Activated B cell treated with CpG ODN at 0.5 μM for 24 hours (primary cell): ENCODE measurements around the gene PLK3. TPM values are rescaled to one million over a fixed set of nuclear protein-coding genes. Genes with fewer than 3 reads are reported as not detected.
"Not testable (repeated sequence)": the region's sequence is repeated elsewhere in the genome, so short reads cannot be mapped to it uniquely, and the experiment has no call there.

Source experiments
- ATAC-seq: fragments of 200-7000 bp; cut with Tn5 transposase; one replicate; pipeline ENCODE4 v1.10.0; 2021; ENCODE audit warnings: low read depth, mild to moderate bottlenecking, moderate library complexity
- CTCF ChIA-PET: fragments of 350-600 bp; sonication (Branson Sonifier 250); formaldehyde crosslinking; loops from one replicate; lab custom pipeline; 2021; ENCODE audit warnings: antibody characterized with exemption; lab: Charles Lee
- POLR2A ChIA-PET: fragments of 350-600 bp; sonication (Branson Sonifier 250); formaldehyde crosslinking; loops from one replicate; lab custom pipeline; 2021; ENCODE audit warnings: antibody characterized with exemption; lab: Charles Lee
- DNase-seq: peaks from one replicate; pipeline ENCODE4 v3.0.0; 2022
- H3K27ac Mint-ChIP-seq: one replicate; pipeline ENCODE4 v1.8.0; 2020; ENCODE audit warnings: mixed read lengths
- H3K27me3 Mint-ChIP-seq: one replicate; pipeline ENCODE4 v1.8.0; 2021; ENCODE audit warnings: mixed read lengths
- H3K36me3 Mint-ChIP-seq: one replicate; pipeline ENCODE4 v1.8.0; 2021; ENCODE audit warnings: low read depth, mixed read lengths
- H3K4me1 Mint-ChIP-seq: one replicate; pipeline ENCODE4 v1.8.0; 2021; ENCODE audit warnings: mixed read lengths
- H3K4me3 Mint-ChIP-seq: one replicate; pipeline ENCODE4 v1.8.0; 2020; ENCODE audit warnings: mild to moderate bottlenecking, mixed read lengths
- H3K9me3 Mint-ChIP-seq: one replicate; pipeline ENCODE4 v1.8.0; 2020; ENCODE audit warnings: mixed read lengths
- CTCF ChIP-seq: fragments of 200-600 bp; IDR thresholded peaks from one replicate; pipeline ENCODE4 v1.8.0; 2022; ENCODE audit warnings: antibody characterized with exemption, mild to moderate bottlenecking
- intact Hi-C: fragments of 100-400 bp; cut with micrococcal nuclease; formaldehyde crosslinking; loops from one replicate; pipeline ENCODE4 v1.15.1; 2024
- total RNA-seq: library from RNA; stranded (reverse); gene quantifications from 2 replicates; pipeline ENCODE4 v1.2.3, GENCODE V29; 2022

The PLK3 gene
- total RNA-seq, 1 donor from 2014 or later: 82.0 TPM

DNA sequence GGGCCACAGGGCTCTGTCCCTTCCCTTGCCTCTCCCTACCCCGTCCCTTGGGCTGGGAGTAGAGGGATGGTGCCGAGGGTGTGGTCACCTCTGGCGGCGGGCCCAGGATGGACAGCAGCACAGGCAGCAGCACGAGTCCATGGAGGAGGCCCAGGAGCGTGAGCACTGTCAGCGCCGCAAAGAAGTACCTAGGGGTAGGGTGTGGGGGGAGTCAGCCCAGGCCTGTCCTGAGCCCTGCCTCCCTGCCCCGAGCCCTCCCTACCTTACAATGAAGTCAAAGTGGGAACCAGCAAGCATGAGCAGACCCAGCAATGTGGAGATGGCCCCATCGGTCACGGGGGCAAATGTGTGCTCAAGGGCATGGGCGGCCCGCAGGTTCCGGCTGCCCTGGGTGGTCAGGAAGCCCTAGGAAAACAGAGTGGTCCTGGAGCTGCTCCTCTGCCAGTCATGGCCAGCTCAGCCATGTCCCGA lies 22.8 kb downstream of the PLK3 start:
- DNase-seq (no peak), ATAC-seq (no peak)
- Mint-ChIP-seq H3K4me1 (peaks cover 25% of the 10 kb centered on the region), H3K4me3 (no peak overlapping the region), H3K27ac (no peak overlapping the region), H3K36me3 (peaks cover 4% of the 10 kb centered on the region), H3K27me3 (no peaks in the 10 kb centered on the region), H3K9me3 (no peaks in the 10 kb centered on the region)
- CTCF ChIA-PET: interaction anchor here (0.6 to 1.0 kb wide), 2 partner anchors 13 to 14 kb away, joined by 3 read pairs; no protein-coding TSS in a partner anchor
- POLR2A ChIA-PET: interaction anchor here (1.1 to 7.7 kb wide), 6 partner anchors 9 to 480 kb away, joined by 3 to 364 read pairs (median 196); partner anchors contain the start of genes BTBD19, DYNLT4, PLK3 and RNU5D-1
- intact Hi-C loops: loop anchor here (5.0 kb wide), 1 partner anchor 479 kb away; no protein-coding TSS in a partner anchor
- TF ChIP-seq CTCF: no peak

DNA sequence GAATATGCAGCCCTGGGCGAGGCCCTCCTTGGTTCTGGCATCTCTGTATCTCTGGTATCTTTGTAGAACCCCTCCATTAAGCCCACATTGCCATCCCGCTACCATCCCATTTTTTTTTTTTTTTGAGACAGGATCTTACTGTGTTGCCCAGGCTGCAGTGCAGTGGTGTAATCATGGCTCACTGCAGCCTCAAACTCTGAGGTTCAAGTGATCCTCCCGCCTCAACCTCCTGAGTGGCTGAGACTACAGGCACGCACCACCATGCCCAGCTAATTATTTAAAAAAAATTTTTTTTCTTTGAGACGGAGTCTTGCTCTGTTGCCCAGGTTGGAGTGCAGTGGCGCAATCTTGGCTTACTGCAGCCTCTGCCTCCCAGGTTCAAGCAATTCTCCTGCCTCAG lies 24.2 kb downstream of the PLK3 start:
- H3K36me3 Mint-ChIP-seq, DNase-seq, H3K4me3 Mint-ChIP-seq, ATAC-seq, H3K27ac Mint-ChIP-seq, CTCF ChIA-PET, H3K27me3 Mint-ChIP-seq, H3K9me3 Mint-ChIP-seq: not testable (repeated sequence)
- H3K4me1 Mint-ChIP-seq: peaks cover 18% of the 10 kb centered on the region
- intact Hi-C loops: loop anchor here (5.0 kb wide), 1 partner anchor 478 kb away; no protein-coding TSS in a partner anchor
- POLR2A ChIA-PET: interaction anchor here (0.9 to 7.7 kb wide), 4 partner anchors 30 to 101 kb away, joined by 3 to 232 read pairs (median 84); partner anchors contain the start of genes RNU5D-1 and RPS8

DNA sequence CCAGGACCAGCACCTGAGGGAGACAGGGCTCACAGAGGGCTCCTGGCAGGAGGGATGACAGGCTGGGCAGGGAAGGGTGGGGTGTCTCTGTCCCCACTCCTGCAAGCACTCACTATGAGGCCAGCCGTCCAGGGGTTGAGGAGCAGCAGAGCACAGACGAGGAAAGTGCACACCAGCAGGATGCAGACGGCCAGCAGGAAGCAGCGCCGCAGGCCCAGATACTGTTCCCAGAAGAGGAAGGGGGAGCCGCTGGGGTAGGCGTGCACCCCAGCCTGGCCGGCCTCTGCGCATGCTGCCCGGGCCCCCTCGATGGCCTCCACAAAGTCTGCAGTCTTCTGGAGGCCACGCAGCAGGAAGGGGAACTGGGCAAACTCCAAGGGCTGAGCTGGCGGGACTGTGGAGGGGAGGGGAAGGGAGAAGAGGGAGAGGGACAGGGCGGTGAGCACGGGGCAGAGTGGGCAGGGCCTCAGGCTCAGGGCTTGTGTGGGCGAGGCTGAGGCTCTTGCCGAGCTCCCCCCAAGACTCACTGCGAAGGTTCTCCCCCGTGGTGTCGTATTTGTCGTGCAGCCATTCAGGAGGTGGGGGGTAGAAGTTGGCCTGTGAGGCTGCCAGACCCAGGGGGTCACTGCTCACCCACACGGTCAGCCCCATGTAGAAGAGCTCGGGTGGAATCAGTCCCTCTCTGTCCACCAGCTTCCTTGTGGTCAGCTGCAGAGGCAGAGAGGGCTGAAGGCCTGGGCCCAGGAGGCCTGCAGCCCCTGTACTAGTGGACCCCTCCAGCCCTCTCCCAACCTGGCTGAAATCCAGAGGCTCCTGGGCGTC lies 26.4 kb downstream of the PLK3 start:
- Mint-ChIP-seq H3K9me3 (no peaks in the 10 kb centered on the region), H3K27ac (no peak overlapping the region), H3K4me1 (no peaks in the 10 kb centered on the region), H3K4me3 (no peak overlapping the region), H3K36me3 (no peaks in the 10 kb centered on the region), H3K27me3 (no peaks in the 10 kb centered on the region)
- POLR2A ChIA-PET: interaction anchor here (0.7 to 0.8 kb wide), 2 partner anchors 51 to 97 kb away, joined by 3 to 4 read pairs; partner anchors contain the start of gene RPS8
- DNase-seq (no peak), ATAC-seq (no peak)
- intact Hi-C loops: no loop called here
- CTCF ChIA-PET: interaction anchor here (1.5 kb wide), 1 partner anchor 26 kb away, joined by 3 read pairs; the partner anchor contains the start of gene PLK3
- no peak for TF ChIP-seq CTCF

GRCh38 chr1:44827197-44828002 lies 27.2 kb downstream of the PLK3 start:
- POLR2A ChIA-PET: interaction anchor here (0.6 to 0.8 kb wide), 2 partner anchors 8 to 9 kb away, joined by 3 to 5 read pairs; no protein-coding TSS in a partner anchor
- intact Hi-C loops: no loop called here
- no peak for TF ChIP-seq CTCF
- ATAC-seq (no peak), DNase-seq (no peak)
- H3K27me3 Mint-ChIP-seq: no peaks in the 10 kb centered on the region
- H3K9me3 Mint-ChIP-seq: no peaks in the 10 kb centered on the region
- H3K36me3 Mint-ChIP-seq: no peaks in the 10 kb centered on the region
- CTCF ChIA-PET: no interaction called here
- H3K4me1 Mint-ChIP-seq: no peaks in the 10 kb centered on the region
- no peak overlapping the region for H3K4me3 Mint-ChIP-seq
- H3K27ac Mint-ChIP-seq: no peak overlapping the region

DNA sequence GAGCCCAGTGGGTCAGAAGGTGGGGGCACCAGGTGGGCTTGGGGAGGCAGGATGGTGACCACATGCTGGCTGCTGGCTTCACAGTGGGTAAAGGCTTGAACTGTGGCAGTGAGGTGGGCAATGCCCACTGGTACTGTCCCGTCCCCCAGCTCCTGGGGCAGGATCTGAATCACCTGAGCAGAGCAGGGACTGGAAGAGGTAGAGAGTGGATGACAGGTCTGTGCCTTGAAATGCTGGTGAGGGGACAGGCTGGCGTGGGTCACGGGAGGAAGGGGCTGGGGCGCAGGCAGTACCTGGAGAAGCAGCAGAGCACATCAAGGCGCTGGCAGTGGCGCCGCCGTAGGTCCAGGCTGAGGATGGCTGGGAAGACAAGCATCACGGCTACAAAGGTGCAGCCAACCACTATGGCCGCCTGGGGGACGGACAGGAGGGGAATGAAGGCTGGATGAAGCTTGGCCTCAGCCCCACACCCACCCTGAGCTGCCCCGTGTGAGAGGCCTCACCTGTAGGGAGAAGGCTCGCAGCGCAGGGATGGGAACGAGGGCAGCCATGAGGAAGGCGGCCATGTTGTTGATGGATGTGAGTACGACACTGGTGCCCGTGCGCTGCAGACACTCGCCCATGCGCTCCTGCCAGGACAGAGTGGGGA lies 27.9 kb downstream of the PLK3 start:
- H3K27ac Mint-ChIP-seq: no peak overlapping the region
- H3K36me3 Mint-ChIP-seq: no peaks in the 10 kb centered on the region
- TF ChIP-seq CTCF: no peak
- no peaks in the 10 kb centered on the region for H3K4me1 Mint-ChIP-seq
- POLR2A ChIA-PET: interaction anchor here (0.8 kb wide), 1 partner anchor 9 kb away, joined by 5 read pairs; no protein-coding TSS in a partner anchor
- DNase-seq: no peak
- H3K4me3 Mint-ChIP-seq: no peak overlapping the region
- no peaks in the 10 kb centered on the region for H3K27me3 Mint-ChIP-seq
- intact Hi-C loops: no loop called here
- no peak for ATAC-seq
- CTCF ChIA-PET: no interaction called here
- no peaks in the 10 kb centered on the region for H3K9me3 Mint-ChIP-seq
